ENCODE data around the gene CAMK1G. TPM values are rescaled to one million over a fixed set of nuclear protein-coding genes. Genes with fewer than 3 reads are reported as not detected.
A peak's percentile ranks its signal among the peaks of the same experiment; 100 is the strongest.

The CAMK1G gene
- polyA plus RNA-seq, 1 of the 3 experiments (the other 2 are of a cell fraction) = 15.1 TPM

DNA sequence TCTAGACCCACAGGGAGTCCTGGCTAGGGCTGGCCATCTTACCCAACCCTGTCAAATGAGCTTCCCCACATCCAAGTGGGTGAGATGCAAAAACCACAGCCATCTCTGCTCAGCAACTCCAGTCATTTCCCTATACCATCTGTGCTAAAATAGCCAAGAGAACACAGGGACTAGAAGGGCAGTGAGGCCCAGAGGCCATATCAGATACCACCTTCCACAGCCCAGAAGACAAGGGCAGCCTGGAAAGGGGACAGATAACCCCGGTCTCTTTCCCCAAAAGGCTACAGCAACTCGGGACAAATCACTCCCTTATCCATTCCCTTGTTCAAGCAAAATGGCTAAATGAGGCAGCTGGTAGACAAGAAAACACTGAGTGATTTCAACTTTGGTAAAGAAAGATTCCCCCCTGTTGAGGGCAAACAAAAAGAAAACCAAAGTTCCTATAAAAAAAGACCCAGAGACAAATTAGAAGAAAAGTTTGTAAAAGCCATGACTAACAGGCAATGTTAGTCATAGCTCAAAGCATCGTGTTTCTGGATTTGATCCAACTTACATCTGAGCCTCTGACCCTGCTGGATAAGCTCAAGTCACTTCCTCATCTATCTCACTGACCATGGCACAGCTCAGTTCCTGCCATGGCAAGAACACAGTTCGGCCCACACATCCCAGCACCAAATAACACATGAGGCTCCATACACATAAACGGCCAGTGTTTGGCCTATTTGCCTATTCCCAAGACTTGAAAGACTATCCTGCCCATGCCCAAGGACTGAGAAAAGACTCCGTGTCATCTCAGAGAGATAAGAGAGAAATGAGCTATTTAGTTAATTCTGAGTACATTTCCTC lies 65.6 kb downstream of the CAMK1G start:
- ChIA-PET CTCF (interaction anchor here (0.5 to 2.2 kb wide), 9 partner anchors 15 to 341 kb away, joined by 3 to 8 read pairs (median 4); no protein-coding TSS in a partner anchor), POLR2A (no interaction called here)
- no peak for DNase-seq
- Histone ChIP-seq H3K4me1 (ENCODE audit: control insufficient read depth in 1 of 2, insufficient read depth in 2 of 2, low read depth in 1 of 2, low read length in 1 of 2) (peaks cover 49 to 66% of the 10 kb centered on the region in 2 experiments), H3K4me2 (peak overlapping the region; percentile 72; the same call in 1 of the 2 replicates), H4K20me1 (ENCODE audit: insufficient read depth) (no peaks in the 10 kb centered on the region), H3K79me2 (ENCODE audit: insufficient read depth) (no peaks in the 10 kb centered on the region; the same call in 1 of the 2 replicates), H3K4me3 (ENCODE audit: low read depth in 2 of 2, low read length in 1 of 2) (peak overlapping the region in 1 of 2 experiments; percentile 31; a peak in 1 of 4 replicates), H3K9me3 (no peaks in the 10 kb centered on the region), H3K27me3 (ENCODE audit: insufficient read depth) (no peaks in the 10 kb centered on the region), H2AFZ (ENCODE audit: low read depth) (peak overlapping the region; percentile 27), H3K36me3 (replicated peaks in 1 of 2; ENCODE audit: control insufficient read depth in 1 of 2, insufficient read depth in 2 of 2, low read length in 1 of 2) (no peaks in the 10 kb centered on the region), H3F3A (replicated peaks; ENCODE audit: insufficient read depth) (peaks cover 33% of the 10 kb centered on the region), H3K27ac (ENCODE audit: low read depth in 2 of 2, low read length in 1 of 2) (peak overlapping the region; percentile 94 to 97), H3K9ac (peak overlapping the region; percentile 64), H3K9me2 (no peaks in the 10 kb centered on the region)
- TF ChIP-seq RFX5 (IDR thresholded peaks at IDR 0.05; ENCODE audit: low read length) (no peak), NFIC (IDR thresholded peaks at IDR 0.05; ENCODE audit: borderline replicate concordance) (peak; percentile 95), JUND (IDR thresholded peaks at IDR 0.05) (peak; percentile 84), ELF1 (IDR thresholded peaks at IDR 0.05) (peak; percentile 67), EP300 (IDR thresholded peaks at IDR 0.05; ENCODE audit: borderline replicate concordance in 1 of 2, low read depth in 1 of 2, low read length in 1 of 2) (peak in 1 of 2 experiments; percentile 71; a peak in 1 of 4 replicates), POLR2AphosphoS5 (IDR thresholded peaks at IDR 0.05; ENCODE audit: low read depth, low read length) (peak; percentile 58; the same call in 1 of the 2 replicates), RAD21 (IDR thresholded peaks at IDR 0.05; ENCODE audit: low read length) (no peak), TCF12 (IDR thresholded peaks at IDR 0.05) (peak; percentile 89), CHD2 (IDR thresholded peaks at IDR 0.05; ENCODE audit: low read length, partially characterized antibody) (no peak), FOSL2 (IDR thresholded peaks at IDR 0.05; ENCODE audit: borderline replicate concordance, low read depth) (peak; percentile 92), RXRA (IDR thresholded peaks at IDR 0.05; ENCODE audit: borderline replicate concordance, low read depth) (0 out of 2 replicates have a peak, but pooled peaks have one; percentile 44), EZH2phosphoT487 (IDR thresholded peaks at IDR 0.05; ENCODE audit: borderline replicate concordance, low read depth) (no peak)
- TF ChIP-seq, protein P1, sequence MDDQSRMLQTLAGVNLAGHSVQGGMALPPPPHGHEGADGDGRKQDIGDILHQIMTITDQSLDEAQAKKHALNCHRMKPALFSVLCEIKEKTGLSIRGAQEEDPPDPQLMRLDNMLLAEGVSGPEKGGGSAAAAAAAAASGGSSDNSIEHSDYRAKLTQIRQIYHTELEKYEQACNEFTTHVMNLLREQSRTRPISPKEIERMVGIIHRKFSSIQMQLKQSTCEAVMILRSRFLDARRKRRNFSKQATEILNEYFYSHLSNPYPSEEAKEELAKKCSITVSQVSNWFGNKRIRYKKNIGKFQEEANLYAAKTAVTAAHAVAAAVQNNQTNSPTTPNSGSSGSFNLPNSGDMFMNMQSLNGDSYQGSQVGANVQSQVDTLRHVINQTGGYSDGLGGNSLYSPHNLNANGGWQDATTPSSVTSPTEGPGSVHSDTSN (IDR thresholded peaks at IDR 0.05) = peak; percentile 82
- TF ChIP-seq, protein P2, sequence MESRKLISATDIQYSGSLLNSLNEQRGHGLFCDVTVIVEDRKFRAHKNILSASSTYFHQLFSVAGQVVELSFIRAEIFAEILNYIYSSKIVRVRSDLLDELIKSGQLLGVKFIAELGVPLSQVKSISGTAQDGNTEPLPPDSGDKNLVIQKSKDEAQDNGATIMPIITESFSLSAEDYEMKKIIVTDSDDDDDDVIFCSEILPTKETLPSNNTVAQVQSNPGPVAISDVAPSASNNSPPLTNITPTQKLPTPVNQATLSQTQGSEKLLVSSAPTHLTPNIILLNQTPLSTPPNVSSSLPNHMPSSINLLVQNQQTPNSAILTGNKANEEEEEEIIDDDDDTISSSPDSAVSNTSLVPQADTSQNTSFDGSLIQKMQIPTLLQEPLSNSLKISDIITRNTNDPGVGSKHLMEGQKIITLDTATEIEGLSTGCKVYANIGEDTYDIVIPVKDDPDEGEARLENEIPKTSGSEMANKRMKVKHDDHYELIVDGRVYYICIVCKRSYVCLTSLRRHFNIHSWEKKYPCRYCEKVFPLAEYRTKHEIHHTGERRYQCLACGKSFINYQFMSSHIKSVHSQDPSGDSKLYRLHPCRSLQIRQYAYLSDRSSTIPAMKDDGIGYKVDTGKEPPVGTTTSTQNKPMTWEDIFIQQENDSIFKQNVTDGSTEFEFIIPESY (IDR thresholded peaks at IDR 0.05; ENCODE audit: borderline replicate concordance, low read depth) = 0 out of 2 replicates have a peak, but pooled peaks have one; percentile 19
- TF ChIP-seq, protein P3, sequence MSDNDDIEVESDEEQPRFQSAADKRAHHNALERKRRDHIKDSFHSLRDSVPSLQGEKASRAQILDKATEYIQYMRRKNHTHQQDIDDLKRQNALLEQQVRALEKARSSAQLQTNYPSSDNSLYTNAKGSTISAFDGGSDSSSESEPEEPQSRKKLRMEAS (IDR thresholded peaks at IDR 0.05; ENCODE audit: low read depth) = peak; percentile 76
- WGBS (ENCODE audit: low lambda C conversion rate) = 30% methylated on average over 6 of the region's 6 CpGs

Data from SK-N-SH (cell line).